Measurements from ENCODE around the gene MAPK1.

Gene MAPK1

DNA sequence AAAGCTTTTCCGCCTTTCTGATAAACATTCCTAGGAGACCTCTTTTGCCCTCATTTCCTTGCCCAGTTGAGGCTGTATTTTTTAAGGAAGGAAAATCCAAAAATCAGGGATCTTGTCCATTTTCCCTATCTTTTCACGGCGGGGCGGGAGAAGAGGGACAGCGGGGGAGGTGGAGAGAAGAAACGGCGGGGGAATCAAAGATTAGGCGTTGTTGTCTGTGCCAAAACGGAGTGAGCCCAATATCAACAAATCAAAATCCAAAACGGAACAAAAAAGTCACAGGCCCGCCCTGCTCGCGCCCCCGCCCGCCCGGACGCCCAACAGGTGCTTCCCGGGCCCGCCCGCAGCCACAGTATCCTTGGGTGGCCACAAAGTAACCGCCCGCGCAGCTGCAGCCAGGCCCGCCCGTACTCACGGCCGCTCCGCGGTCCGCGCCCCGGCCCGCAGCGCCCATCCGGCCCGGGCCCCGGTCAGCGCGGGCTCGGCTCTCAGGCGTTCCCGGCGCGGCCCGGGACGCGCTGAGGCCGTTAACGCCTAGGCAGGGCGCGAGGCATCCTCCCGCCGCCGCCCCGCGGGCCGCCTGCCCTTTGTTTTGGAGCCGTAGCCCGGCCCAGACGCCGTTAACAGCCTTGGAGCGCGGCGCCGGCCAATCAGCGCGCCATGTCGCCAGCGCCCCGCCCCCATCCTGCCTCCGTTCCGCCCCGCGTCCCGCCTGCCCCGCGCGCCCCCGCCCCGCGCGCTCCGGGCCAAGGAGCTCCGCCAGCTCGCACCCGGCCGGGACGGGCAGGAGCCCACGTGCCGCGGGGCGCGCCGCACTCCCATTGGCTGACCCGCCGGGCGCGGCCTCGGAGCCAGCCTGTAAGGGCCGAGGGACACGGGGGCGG lies 132.0 kb downstream of the MAPK1 start, which contains the start of gene YPEL1 (continued):
- TF ChIP-seq SP3 (tag by site-specific recombination; IDR thresholded peaks at IDR 0.05) (no peak), ZNF701 (tag by site-specific recombination; IDR thresholded peaks at IDR 0.05) (no peak), ZNF426 (tag by site-specific recombination; IDR thresholded peaks at IDR 0.05) (no peak), ZFP41 (tag by site-specific recombination; IDR thresholded peaks at IDR 0.05; ENCODE audit: borderline replicate concordance) (no peak), MYNN (tag by site-specific recombination; IDR thresholded peaks at IDR 0.05; ENCODE audit: borderline replicate concordance) (no peak), ZNF19 (tag by site-specific recombination; IDR thresholded peaks at IDR 0.05; ENCODE audit: low read depth) (no peak), ZBTB8A (tag by site-specific recombination; IDR thresholded peaks at IDR 0.05) (peak; percentile 82), ZNF174 (tag by site-specific recombination; IDR thresholded peaks at IDR 0.05) (no peak), ZNF76 (tag by site-specific recombination; IDR thresholded peaks at IDR 0.05; ENCODE audit: borderline replicate concordance, low read depth) (no peak), MEIS1 (CRISPR knock-in tag; IDR thresholded peaks at IDR 0.05; ENCODE audit: borderline replicate concordance) (0 out of 2 replicates have a peak, but pooled peaks have one; percentile 19), ZNF16 (tag by site-specific recombination; IDR thresholded peaks at IDR 0.05; ENCODE audit: low read depth) (no peak), ZFP37 (tag by site-specific recombination; IDR thresholded peaks at IDR 0.05) (no peak), SP7 (tag by site-specific recombination; IDR thresholded peaks at IDR 0.05) (no peak), OSR2 (tag by site-specific recombination; IDR thresholded peaks at IDR 0.05) (no peak), ZNF121 (tag by site-specific recombination; IDR thresholded peaks at IDR 0.05) (no peak), ZNF623 (tag by site-specific recombination; IDR thresholded peaks at IDR 0.05) (no peak), ZNF660 (tag by site-specific recombination; IDR thresholded peaks at IDR 0.05) (0 out of 2 replicates have a peak, but pooled peaks have one; percentile 30), ZNF548 (tag by site-specific recombination; IDR thresholded peaks at IDR 0.05) (no peak), ZNF830 (tag by site-specific recombination; IDR thresholded peaks at IDR 0.05; ENCODE audit: low read depth) (no peak), GLI2 (tag by site-specific recombination; IDR thresholded peaks at IDR 0.05; ENCODE audit: borderline replicate concordance, low read depth) (no peak), ZNF341 (tag by site-specific recombination; IDR thresholded peaks at IDR 0.05; ENCODE audit: low read depth) (peak; percentile 60), ZNF37A (tag by site-specific recombination; IDR thresholded peaks at IDR 0.05) (no peak), ZNF654 (tag by site-specific recombination; IDR thresholded peaks at IDR 0.05; ENCODE audit: low read depth) (no peak), ZNF610 (tag by site-specific recombination; IDR thresholded peaks at IDR 0.05; ENCODE audit: borderline replicate concordance) (no peak), ZNF24 (tag by site-specific recombination; IDR thresholded peaks at IDR 0.05) (no peak), ZNF416 (tag by site-specific recombination; IDR thresholded peaks at IDR 0.05) (no peak), ZBTB48 (tag by site-specific recombination; IDR thresholded peaks at IDR 0.05) (0 out of 2 replicates have a peak, but pooled peaks have one; percentile 29), TCF7L2 (IDR thresholded peaks at IDR 0.05; ENCODE audit: borderline replicate concordance, low read depth, low read length) (no peak), ZNF354C (tag by site-specific recombination; IDR thresholded peaks at IDR 0.05; ENCODE audit: borderline replicate concordance, low read depth) (no peak), BCL11A (tag by site-specific recombination; IDR thresholded peaks at IDR 0.05; ENCODE audit: low read depth) (no peak), KLF1 (tag by site-specific recombination; IDR thresholded peaks at IDR 0.05) (peak; percentile 72), BCL11B (tag by site-specific recombination; IDR thresholded peaks at IDR 0.05; ENCODE audit: low read depth) (no peak), ZNF596 (tag by site-specific recombination; IDR thresholded peaks at IDR 0.05) (no peak), ZNF785 (tag by site-specific recombination; IDR thresholded peaks at IDR 0.05) (no peak)
- TF ChIP-seq, protein P1, sequence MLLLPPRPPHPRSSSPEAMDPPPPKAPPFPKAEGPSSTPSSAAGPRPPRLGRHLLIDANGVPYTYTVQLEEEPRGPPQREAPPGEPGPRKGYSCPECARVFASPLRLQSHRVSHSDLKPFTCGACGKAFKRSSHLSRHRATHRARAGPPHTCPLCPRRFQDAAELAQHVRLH (tag by site-specific recombination; IDR thresholded peaks at IDR 0.05): no peak
- TF ChIP-seq, protein P2, sequence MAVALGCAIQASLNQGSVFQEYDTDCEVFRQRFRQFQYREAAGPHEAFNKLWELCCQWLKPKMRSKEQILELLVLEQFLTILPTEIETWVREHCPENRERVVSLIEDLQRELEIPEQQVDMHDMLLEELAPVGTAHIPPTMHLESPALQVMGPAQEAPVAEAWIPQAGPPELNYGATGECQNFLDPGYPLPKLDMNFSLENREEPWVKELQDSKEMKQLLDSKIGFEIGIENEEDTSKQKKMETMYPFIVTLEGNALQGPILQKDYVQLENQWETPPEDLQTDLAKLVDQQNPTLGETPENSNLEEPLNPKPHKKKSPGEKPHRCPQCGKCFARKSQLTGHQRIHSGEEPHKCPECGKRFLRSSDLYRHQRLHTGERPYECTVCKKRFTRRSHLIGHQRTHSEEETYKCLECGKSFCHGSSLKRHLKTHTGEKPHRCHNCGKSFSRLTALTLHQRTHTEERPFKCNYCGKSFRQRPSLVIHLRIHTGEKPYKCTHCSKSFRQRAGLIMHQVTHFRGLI (tag by site-specific recombination; IDR thresholded peaks at IDR 0.05): peak; percentile 84
- TF ChIP-seq, protein P3, sequence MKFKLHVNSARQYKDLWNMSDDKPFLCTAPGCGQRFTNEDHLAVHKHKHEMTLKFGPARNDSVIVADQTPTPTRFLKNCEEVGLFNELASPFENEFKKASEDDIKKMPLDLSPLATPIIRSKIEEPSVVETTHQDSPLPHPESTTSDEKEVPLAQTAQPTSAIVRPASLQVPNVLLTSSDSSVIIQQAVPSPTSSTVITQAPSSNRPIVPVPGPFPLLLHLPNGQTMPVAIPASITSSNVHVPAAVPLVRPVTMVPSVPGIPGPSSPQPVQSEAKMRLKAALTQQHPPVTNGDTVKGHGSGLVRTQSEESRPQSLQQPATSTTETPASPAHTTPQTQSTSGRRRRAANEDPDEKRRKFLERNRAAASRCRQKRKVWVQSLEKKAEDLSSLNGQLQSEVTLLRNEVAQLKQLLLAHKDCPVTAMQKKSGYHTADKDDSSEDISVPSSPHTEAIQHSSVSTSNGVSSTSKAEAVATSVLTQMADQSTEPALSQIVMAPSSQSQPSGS (tag by site-specific recombination; IDR thresholded peaks at IDR 0.05; ENCODE audit: low read depth): no peak

All from HEK293 (cell line).